Osteocyte (in vitro differentiated cells): Measurements from ENCODE around the gene IGLL1. TPM values are rescaled to one million over a fixed set of nuclear protein-coding genes. Genes with fewer than 3 reads are reported as not detected.
A peak's percentile ranks its signal among the peaks of the same experiment; 100 is the strongest.
"Not testable (repeated sequence)": the region's sequence is repeated elsewhere in the genome, so short reads cannot be mapped to it uniquely, and the experiment has no call there.

Experiments
- DNase-seq: peaks from one replicate; pipeline ENCODE4 v3.0.0; 2021; ENCODE audit warnings: mixed read lengths; ENCODE audit not compliant: unreplicated experiment; ENCODE audit errors: extremely low spot score
- H3K27ac Mint-ChIP-seq: one replicate; pipeline ENCODE4 v1.8.0; 2021; ENCODE audit warnings: mild to moderate bottlenecking, mixed read lengths; ENCODE audit not compliant: unreplicated experiment
- H3K27me3 Mint-ChIP-seq: one replicate; pipeline ENCODE4 v1.8.0; 2021; ENCODE audit warnings: mixed read lengths; ENCODE audit not compliant: unreplicated experiment
- H3K36me3 Mint-ChIP-seq: one replicate; pipeline ENCODE4 v1.8.0; 2021; ENCODE audit warnings: mixed read lengths; ENCODE audit not compliant: unreplicated experiment
- H3K4me1 Mint-ChIP-seq: one replicate; pipeline ENCODE4 v1.8.0; 2021; ENCODE audit warnings: mixed read lengths; ENCODE audit not compliant: unreplicated experiment
- H3K4me3 Mint-ChIP-seq: one replicate; pipeline ENCODE4 v1.8.0; 2021; ENCODE audit warnings: mild to moderate bottlenecking, moderate library complexity, mixed read lengths; ENCODE audit not compliant: unreplicated experiment
- H3K9me3 Mint-ChIP-seq: one replicate; pipeline ENCODE4 v1.8.0; 2021; ENCODE audit warnings: mixed read lengths; ENCODE audit not compliant: unreplicated experiment
- long read RNA-seq: library from polyadenylated mRNA; unstranded; transcript quantifications from one replicate; pipeline ENCODE4 v2.0.0, GENCODE V29; 2021
- total RNA-seq: library from RNA; stranded (reverse); gene quantifications from 2 replicates; pipeline ENCODE4 v1.2.1, GENCODE V29; 2021
- TF ChIP-seq, protein P1 (sequence below): fragments of 200-600 bp; sonication (generic); IDR thresholded peaks from 2 replicates; pipeline ENCODE4 v1.5.0; 2021; ENCODE audit warnings: antibody characterized with exemption, mild to moderate bottlenecking, moderate library complexity

Gene IGLL1
- not detected in 2 replicates for total RNA-seq
- long read RNA-seq, result 0 reads

- TF ChIP-seq, protein P1, sequence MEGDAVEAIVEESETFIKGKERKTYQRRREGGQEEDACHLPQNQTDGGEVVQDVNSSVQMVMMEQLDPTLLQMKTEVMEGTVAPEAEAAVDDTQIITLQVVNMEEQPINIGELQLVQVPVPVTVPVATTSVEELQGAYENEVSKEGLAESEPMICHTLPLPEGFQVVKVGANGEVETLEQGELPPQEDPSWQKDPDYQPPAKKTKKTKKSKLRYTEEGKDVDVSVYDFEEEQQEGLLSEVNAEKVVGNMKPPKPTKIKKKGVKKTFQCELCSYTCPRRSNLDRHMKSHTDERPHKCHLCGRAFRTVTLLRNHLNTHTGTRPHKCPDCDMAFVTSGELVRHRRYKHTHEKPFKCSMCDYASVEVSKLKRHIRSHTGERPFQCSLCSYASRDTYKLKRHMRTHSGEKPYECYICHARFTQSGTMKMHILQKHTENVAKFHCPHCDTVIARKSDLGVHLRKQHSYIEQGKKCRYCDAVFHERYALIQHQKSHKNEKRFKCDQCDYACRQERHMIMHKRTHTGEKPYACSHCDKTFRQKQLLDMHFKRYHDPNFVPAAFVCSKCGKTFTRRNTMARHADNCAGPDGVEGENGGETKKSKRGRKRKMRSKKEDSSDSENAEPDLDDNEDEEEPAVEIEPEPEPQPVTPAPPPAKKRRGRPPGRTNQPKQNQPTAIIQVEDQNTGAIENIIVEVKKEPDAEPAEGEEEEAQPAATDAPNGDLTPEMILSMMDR, result no peak
- Mint-ChIP-seq H3K9me3 (no peaks in the 10 kb centered on the region), H3K4me3 (no peak within 1 kb of the TSS), H3K36me3 (no peaks in the 10 kb centered on the region), H3K27me3 (peaks cover 25% of the 10 kb centered on the region), H3K27ac (no peak within 1 kb of the TSS), H3K4me1 (no peaks in the 10 kb centered on the region)
- DNase-seq, result no peak
Observed at GRCh38 chr22:23579870-23580575, at the start of gene IGLL1. Gene IGLL1, minus strand, starts transcription at chr22:23580290. Its CDS starts 100 bp downstream, at chr22:23580190.

DNA sequence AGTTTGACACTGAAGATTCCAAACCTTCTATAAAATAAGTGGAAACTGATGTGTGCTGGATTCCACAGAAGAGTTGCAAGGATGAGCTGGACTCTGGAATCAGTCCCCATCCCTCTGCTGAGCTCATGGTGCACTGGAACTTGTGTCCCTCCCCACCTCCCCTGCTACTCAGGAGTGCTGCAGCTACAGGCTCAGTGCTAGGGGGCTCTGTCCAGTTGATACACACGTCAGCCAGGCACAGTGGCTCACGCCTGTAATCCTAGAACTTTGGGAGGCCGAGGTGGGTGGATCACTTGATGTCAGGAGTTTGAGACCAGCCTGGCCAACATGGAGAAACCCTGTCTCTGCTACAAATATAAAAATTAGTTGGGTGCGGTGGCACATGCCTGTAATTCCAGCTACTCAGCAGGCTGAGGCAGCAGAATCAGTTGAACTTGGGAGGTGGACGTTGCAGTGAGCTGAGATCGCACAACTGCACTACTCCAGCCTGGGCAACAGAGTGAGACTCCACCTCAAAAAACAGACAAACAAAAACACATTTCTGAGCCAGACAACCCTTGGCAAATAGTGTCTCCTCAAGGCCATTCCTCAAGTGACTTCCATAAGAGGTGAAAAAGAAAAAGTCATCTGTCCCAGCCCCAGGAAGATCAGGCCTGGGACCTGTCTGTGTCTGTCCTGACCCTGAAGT is 48.1 kb upstream of the IGLL1 start:
- not testable (repeated sequence) for H3K4me1 Mint-ChIP-seq, H3K4me3 Mint-ChIP-seq, DNase-seq, H3K27ac Mint-ChIP-seq, H3K9me3 Mint-ChIP-seq, H3K36me3 Mint-ChIP-seq
- peaks cover 31% of the 10 kb centered on the region for H3K27me3 Mint-ChIP-seq

GRCh38 chr22:23627401-23628055 is 47.4 kb upstream of the IGLL1 start:
- not testable (repeated sequence) for DNase-seq, H3K4me1 Mint-ChIP-seq, H3K4me3 Mint-ChIP-seq, H3K9me3 Mint-ChIP-seq, H3K36me3 Mint-ChIP-seq, H3K27ac Mint-ChIP-seq
- TF ChIP-seq, protein P1, result peak; percentile 29
- H3K27me3 Mint-ChIP-seq, result peaks cover 37% of the 10 kb centered on the region

DNA sequence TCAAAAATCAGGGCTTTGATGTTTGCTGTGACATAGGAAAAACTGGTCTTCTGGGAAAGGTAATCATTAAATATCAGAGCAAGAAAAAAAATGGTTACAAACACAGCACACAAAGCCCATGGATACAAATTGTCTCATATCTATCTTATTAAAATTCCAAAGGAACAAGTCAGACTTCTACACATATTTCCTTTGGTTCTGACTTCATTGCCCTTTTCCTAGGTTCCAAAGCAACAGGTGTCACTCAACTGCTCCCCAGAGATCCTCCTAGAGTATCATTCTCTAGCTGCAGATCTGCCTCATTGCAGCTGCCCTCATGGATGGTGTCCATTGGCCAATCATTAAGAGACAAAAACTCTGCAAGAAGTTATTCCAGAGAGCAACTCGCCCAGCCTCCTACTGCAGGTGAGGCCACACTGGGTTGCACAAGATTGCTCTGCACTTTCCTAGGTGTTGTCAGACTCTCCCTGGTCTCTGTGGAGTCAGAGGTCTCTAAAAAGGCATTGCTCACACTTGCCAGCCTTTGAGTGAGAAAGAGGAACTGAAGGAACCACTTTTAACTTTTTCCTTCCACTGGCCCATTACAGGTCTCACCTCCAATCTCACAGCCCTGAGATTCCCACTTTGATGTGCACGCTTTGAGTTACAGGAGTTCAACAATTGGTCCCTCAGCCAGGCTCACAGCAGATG is 46.3 kb upstream of the IGLL1 start:
- TF ChIP-seq, protein P1, result no peak
- H3K27ac Mint-ChIP-seq, result no peak overlapping the region
- H3K4me1 Mint-ChIP-seq, result no peaks in the 10 kb centered on the region

DNA sequence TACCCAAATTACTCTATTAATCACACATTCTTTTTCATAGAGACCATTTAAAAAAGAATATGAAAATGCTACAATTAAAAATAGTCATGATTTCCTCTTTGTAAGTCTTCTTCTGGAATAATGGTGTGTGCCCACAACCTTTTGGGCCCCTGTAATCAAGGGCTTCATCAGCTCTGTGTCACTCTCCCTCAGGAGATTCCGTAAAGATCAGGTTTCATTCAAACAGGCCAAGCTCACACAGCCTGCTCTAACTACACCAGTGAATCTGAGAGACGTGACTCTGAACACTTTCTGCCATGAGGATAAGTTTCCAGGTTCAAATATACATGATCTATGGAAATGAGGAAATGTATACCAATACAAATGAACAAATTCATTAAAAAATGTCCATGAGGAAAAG is 42.5 kb upstream of the IGLL1 start:
- H3K4me1 Mint-ChIP-seq, result no peaks in the 10 kb centered on the region
- no peaks in the 10 kb centered on the region for H3K36me3 Mint-ChIP-seq
- TF ChIP-seq, protein P1, result no peak
- H3K27me3 Mint-ChIP-seq, result peaks cover 51% of the 10 kb centered on the region
- no peak for DNase-seq
- no peak overlapping the region for H3K27ac Mint-ChIP-seq
- no peak overlapping the region for H3K4me3 Mint-ChIP-seq
- H3K9me3 Mint-ChIP-seq, result no peaks in the 10 kb centered on the region

More for the DNA sequence above, 46.3 kb upstream of the IGLL1 start:
- no peak overlapping the region for H3K4me3 Mint-ChIP-seq
- peaks cover 40% of the 10 kb centered on the region for H3K27me3 Mint-ChIP-seq
- DNase-seq, result no peak
- no peaks in the 10 kb centered on the region for H3K9me3 Mint-ChIP-seq
- H3K36me3 Mint-ChIP-seq, result no peaks in the 10 kb centered on the region

DNA sequence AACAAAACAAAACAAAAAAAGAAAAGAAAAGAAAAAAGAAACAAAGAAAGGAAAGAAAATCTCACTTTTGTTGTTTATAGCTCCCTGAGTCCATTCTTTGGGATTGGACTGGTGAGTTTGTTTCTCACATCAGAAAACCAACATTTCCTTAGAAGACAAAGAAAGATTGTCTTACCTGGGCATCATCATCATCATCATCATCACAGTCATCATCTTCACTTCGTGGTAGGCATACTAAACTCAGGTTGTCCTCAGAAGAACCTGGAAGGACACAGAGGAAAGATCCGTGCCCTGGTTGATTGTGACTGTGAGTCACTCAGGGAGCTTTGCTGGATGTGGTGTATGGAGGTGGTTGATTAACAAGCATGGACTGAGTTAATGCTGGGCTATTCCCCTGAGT is 41.8 kb upstream of the IGLL1 start:
- not testable (repeated sequence) for H3K9me3 Mint-ChIP-seq, H3K4me3 Mint-ChIP-seq, H3K4me1 Mint-ChIP-seq

More for the DNA sequence above, 41.8 kb upstream of the IGLL1 start:
- H3K27me3 Mint-ChIP-seq, result peaks cover 58% of the 10 kb centered on the region
- not testable (repeated sequence) for H3K27ac Mint-ChIP-seq, DNase-seq, H3K36me3 Mint-ChIP-seq
